ENCODE measurements around the gene NBAS.
"Not testable (repeated sequence)": the region's sequence is repeated elsewhere in the genome, so short reads cannot be mapped to it uniquely, and the experiment has no call there.

Gene NBAS

GRCh38 chr2:15561574-15562344, 625 bp upstream of the NBAS start:
- Histone ChIP-seq H3K4me3 (peak overlapping the region; percentile 64 to 97 (median 87)), H3K27ac (peak overlapping the region in 20 of 21 experiments; percentile 52 to 96 (median 85))

GRCh38 chr2:15560140-15560987, 770 bp downstream of the NBAS start:
- H3K4me3 ChIP-seq: peak overlapping the region; percentile 64 to 97 (median 87)
- H3K27ac ChIP-seq: peak overlapping the region in 20 of 21 experiments; percentile 52 to 96 (median 85)

- H3K27ac ChIP-seq: peak overlapping the region in 1 of 21 experiments; percentile 85
- H3K4me3 ChIP-seq: peak overlapping the region in 5 of 7 experiments; percentile 64 to 94 (median 79)
Measured at GRCh38 chr2:15559379-15560139, 1.6 kb downstream of the NBAS start.

- no peak overlapping the region for H3K27ac ChIP-seq
- no peak overlapping the region for H3K4me3 ChIP-seq
Measured at GRCh38 chr2:15557887-15558311, 3.2 kb downstream of the NBAS start.

GRCh38 chr2:15556311-15556930, 4.7 kb downstream of the NBAS start:
- H3K4me3 ChIP-seq: no peak overlapping the region
- H3K27ac ChIP-seq: no peak overlapping the region

- H3K4me3 ChIP-seq: no peak overlapping the region
- no peak overlapping the region for H3K27ac ChIP-seq
Measured at GRCh38 chr2:15555760-15556193, 5.4 kb downstream of the NBAS start.

GRCh38 chr2:15554525-15555218, 6.5 kb downstream of the NBAS start:
- Histone ChIP-seq H3K27ac (no peak overlapping the region), H3K4me3 (no peak overlapping the region)

DNA sequence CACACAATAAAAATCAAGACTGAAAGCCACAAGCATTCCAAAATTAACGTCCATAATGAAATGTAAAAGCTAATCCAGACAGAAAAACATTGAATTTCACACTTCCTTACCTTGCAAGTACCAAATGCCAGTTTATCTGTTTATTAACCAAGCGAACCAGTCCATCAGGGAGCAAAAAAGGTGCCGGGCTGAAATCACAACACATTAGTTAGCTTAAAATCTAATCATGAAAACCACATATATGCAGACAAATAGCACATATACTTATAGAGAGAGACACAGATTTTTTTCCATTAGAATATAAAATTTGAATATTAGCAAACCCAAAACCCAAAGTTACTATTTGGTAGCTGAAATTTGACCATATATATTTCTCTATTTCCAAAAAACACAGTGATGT, 7.2 kb downstream of the NBAS start:
- Histone ChIP-seq H3K4me3 (no peak overlapping the region), H3K27ac (no peak overlapping the region)

- H3K27ac ChIP-seq: no peak overlapping the region
Measured at GRCh38 chr2:15553519-15553918, 7.6 kb downstream of the NBAS start.

DNA sequence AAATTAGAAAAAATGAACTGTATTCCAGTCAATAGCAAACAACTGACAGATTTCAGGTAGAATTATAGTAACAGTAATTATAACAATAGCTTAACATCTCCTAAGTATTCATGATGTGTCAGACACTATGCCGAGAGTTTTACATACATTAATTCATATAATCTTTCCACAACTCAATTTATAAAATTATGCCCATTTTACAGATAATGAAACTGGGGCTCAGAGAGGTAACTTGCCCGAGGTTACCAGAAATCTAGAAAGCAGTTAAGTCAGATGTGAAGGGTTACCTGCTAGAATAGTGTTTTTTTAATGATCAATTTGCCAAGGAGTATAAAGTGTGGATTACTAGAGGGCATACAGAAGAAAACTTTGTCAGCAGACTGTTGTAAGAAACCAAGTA, 12.2 kb downstream of the NBAS start:
- H3K4me3 ChIP-seq: no peak overlapping the region
- H3K27ac ChIP-seq: no peak overlapping the region

More at GRCh38 chr2:15553519-15553918, 7.6 kb downstream of the NBAS start:
- H3K4me3 ChIP-seq: no peak overlapping the region

GRCh38 chr2:15547115-15547876, 13.8 kb downstream of the NBAS start:
- peak overlapping the region in 1 of 21 experiments; percentile 1 for H3K27ac ChIP-seq
- H3K4me3 ChIP-seq: no peak overlapping the region

DNA sequence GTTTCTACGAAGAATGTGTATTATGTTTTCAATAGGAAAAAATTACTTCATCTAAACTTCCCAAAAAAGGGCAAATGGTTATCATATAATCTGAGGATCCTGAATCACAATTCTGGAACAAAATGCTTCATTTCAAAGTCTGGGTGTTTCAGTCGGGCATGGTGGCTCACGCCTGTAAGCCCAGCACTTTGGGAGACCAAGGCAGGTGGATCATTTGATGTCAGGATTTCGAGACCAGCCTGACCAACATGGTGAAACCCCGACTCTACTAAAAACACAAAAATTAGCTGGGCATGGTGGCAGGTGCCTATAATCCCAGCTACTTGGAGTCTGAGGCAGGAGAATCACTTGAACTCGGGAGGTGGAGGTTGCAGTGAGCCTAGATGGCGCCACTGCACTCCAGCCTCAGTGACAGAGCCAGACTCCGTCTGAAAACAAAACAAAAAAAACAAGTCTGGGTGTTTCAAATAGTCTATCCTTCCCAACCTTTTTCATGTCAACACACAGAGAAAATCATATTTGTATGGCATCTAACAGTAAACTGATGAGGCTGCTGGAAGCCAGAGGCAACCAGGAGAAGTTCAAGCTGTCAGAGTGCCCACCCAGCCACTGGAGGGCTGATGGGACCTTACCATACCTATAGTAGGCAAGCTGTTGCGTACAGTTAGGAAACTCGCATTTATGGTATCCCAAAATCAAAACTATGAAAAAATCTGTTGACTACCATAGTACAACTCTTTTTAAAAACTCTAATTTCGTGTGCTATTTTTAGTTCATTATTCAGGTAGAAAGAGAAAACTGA, 14.6 kb downstream of the NBAS start:
- Histone ChIP-seq H3K4me3 (no peak overlapping the region), H3K27ac (peak overlapping the region in 1 of 21 experiments; percentile 1)

DNA sequence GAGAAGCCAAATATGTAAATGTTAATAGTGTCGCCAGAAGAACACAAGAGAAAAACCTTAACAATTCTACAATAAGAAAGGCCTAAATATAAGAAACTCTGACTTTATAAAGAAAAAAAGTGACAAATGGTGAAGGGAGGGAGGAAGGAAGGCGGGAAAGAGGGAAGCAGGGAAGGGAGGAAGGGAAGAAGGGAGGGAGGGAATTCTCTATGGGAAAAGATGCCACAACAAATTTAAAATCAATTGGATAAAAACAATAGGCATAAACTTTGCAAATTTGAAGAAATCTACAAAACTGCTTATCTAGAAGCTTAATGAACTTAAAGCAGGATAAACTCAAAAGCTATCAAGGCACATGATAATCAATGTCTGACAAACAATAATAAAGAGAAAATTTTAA, 16.9 kb downstream of the NBAS start:
- Histone ChIP-seq H3K27ac (no peak overlapping the region), H3K4me3 (no peak overlapping the region)

- Histone ChIP-seq H3K27ac (no peak overlapping the region), H3K4me3 (no peak overlapping the region)
Measured at GRCh38 chr2:15543541-15543940, 17.6 kb downstream of the NBAS start.

- Histone ChIP-seq H3K27ac (no peak overlapping the region), H3K4me3 (no peak overlapping the region)
Measured at GRCh38 chr2:15543053-15543452, 18.1 kb downstream of the NBAS start.

GRCh38 chr2:15542269-15542668, 18.9 kb downstream of the NBAS start:
- not testable (repeated sequence) for H3K27ac ChIP-seq, H3K4me3 ChIP-seq

GRCh38 chr2:15540523-15540922, 20.6 kb downstream of the NBAS start:
- H3K4me3 ChIP-seq, H3K27ac ChIP-seq: not testable (repeated sequence)

Measured in skin epidermis (tissue), 12 donors.